Body of pancreas (tissue), 4 donors: ENCODE measurements around the gene CCER1.

Experiments
- CTCF ChIP-seq, 7 experiments: fragments of 450-650 bp in 4 of 7; fragments of 200-600 bp in 3 of 7; sonication (generic) in 3 of 7; IDR thresholded peaks; one replicate each; pipeline ENCODE4 v1.5.1; 2016 to 2019; ENCODE audit warnings: antibody characterized with exemption in 7 of 7
- POLR2A ChIP-seq, 3 donors: fragments of 450-650 bp; IDR thresholded peaks; one replicate each; pipeline ENCODE4 v1.6.1; 2016; ENCODE audit warnings: antibody characterized with exemption in 3 of 3, mild to moderate bottlenecking in 2 of 3

GRCh38 chr12:90924406-90924805 lies 30.6 kb downstream of the CCER1 start:
- TF ChIP-seq CTCF (IDR thresholded peaks at IDR 0.05): no peak
- TF ChIP-seq POLR2A (IDR thresholded peaks at IDR 0.05): no peak
